SU-DHL-6 (cell line): ENCODE data around the gene UCN3.

Experiments used
- H2AFZ ChIP-seq: fragments of 200-600 bp; sonication (generic); 2 replicates; pipeline ENCODE4 v1.6.1; 2014; ENCODE audit warnings: low read depth, mild to moderate bottlenecking, moderate library complexity, mixed read lengths, antibody characterized with exemption, low read length; ENCODE audit not compliant: severe bottlenecking
- H3F3A ChIP-seq: fragments of 200-600 bp; shearing (Covaris generic); 2 replicates; pipeline ENCODE4 v1.6.0; 2016; ENCODE audit warnings: antibody characterized with exemption, mild to moderate bottlenecking; ENCODE audit not compliant: insufficient read depth
- H3K27ac ChIP-seq: fragments of 200-600 bp; sonication (generic); 2 replicates; pipeline ENCODE4 v1.5.1; 2016; ENCODE audit warnings: low read depth, mild to moderate bottlenecking, low read length, moderate library complexity, mixed read lengths
- H3K27me3 ChIP-seq: fragments of 200-600 bp; sonication (generic), shearing (Covaris generic); 2 replicates; pipeline ENCODE4 v1.6.0; 2014; ENCODE audit warnings: mild to moderate bottlenecking, low read length
- H3K36me3 ChIP-seq: fragments of 200-600 bp; sonication (generic); 2 replicates; pipeline ENCODE4 v1.6.1; 2014; ENCODE audit warnings: mild to moderate bottlenecking, low read length, mixed read lengths
- H3K4me2 ChIP-seq: fragments of 300-600, 200-600 bp; shearing (Covaris generic), sonication (generic); 2 replicates; pipeline ENCODE4 v1.6.0; 2014; ENCODE audit warnings: low read length, low read depth, mild to moderate bottlenecking; ENCODE audit not compliant: poor library complexity, severe bottlenecking
- H3K4me3 ChIP-seq: fragments of 200-600 bp; sonication (generic); 2 replicates; pipeline ENCODE4 v1.5.1; 2014; ENCODE audit warnings: antibody characterized with exemption, low read length, mild to moderate bottlenecking, mixed read lengths; ENCODE audit not compliant: insufficient read depth, poor library complexity, severe bottlenecking
- H3K79me2 ChIP-seq: fragments of 200-600 bp; sonication (generic); 2 replicates; pipeline ENCODE4 v1.6.1; 2014; ENCODE audit warnings: mild to moderate bottlenecking, low read length, moderate library complexity; ENCODE audit not compliant: insufficient read depth
- H3K9ac ChIP-seq: fragments of 200-600 bp; sonication (generic); 2 replicates; pipeline ENCODE4 v1.7.0; 2014; ENCODE audit warnings: mild to moderate bottlenecking, low read length
- H3K9me2 ChIP-seq: fragments of 200-600 bp; sonication (generic); replicated peaks from 2 replicates; pipeline ENCODE4 v1.6.1; 2014; ENCODE audit warnings: low read length; ENCODE audit not compliant: insufficient read depth
- H3K9me3 ChIP-seq: fragments of 200-600 bp; sonication (generic); 2 replicates; pipeline ENCODE4 v1.6.1; 2014; ENCODE audit warnings: low read length, mixed read lengths; ENCODE audit not compliant: insufficient read depth
- H4K20me1 ChIP-seq: fragments of 200-600 bp; sonication (generic); 2 replicates; pipeline ENCODE4 v1.6.1; 2014; ENCODE audit warnings: low read depth, mild to moderate bottlenecking, antibody characterized with exemption, low read length, moderate library complexity, mixed read lengths
- EZH2phosphoT487 ChIP-seq: fragments of 200-600 bp; sonication (generic), shearing (Covaris generic); conservative IDR thresholded peaks from 2 replicates; pipeline ENCODE4 v1.6.1; 2018; ENCODE audit warnings: mild to moderate bottlenecking, antibody characterized with exemption, low read length, moderate library complexity, mixed read lengths
- TF ChIP-seq, protein P1 (sequence below): fragments of 200-600 bp; sonication (generic); IDR thresholded peaks from one replicate; pipeline ENCODE4 v1.5.1; 2017; ENCODE audit warnings: antibody characterized with exemption, mild to moderate bottlenecking, low read length, moderate library complexity; ENCODE audit not compliant: insufficient read depth, poor library complexity, severe bottlenecking

Gene UCN3

GRCh38 chr10:5381187-5381586 lies 16.4 kb downstream of the UCN3 start:
- Histone ChIP-seq H3K27ac (no peak overlapping the region), H3F3A (no peaks in the 10 kb centered on the region), H4K20me1 (no peaks in the 10 kb centered on the region), H3K27me3 (no peaks in the 10 kb centered on the region), H3K36me3 (no peaks in the 10 kb centered on the region), H3K9me3 (no peaks in the 10 kb centered on the region), H3K9me2 (no peaks in the 10 kb centered on the region), H3K9ac (no peak overlapping the region), H3K4me2 (no peak overlapping the region), H3K79me2 (no peaks in the 10 kb centered on the region), H2AFZ (no peak overlapping the region), H3K4me3 (no peak overlapping the region)
- TF ChIP-seq EZH2phosphoT487 = no peak
- TF ChIP-seq, protein P1, sequence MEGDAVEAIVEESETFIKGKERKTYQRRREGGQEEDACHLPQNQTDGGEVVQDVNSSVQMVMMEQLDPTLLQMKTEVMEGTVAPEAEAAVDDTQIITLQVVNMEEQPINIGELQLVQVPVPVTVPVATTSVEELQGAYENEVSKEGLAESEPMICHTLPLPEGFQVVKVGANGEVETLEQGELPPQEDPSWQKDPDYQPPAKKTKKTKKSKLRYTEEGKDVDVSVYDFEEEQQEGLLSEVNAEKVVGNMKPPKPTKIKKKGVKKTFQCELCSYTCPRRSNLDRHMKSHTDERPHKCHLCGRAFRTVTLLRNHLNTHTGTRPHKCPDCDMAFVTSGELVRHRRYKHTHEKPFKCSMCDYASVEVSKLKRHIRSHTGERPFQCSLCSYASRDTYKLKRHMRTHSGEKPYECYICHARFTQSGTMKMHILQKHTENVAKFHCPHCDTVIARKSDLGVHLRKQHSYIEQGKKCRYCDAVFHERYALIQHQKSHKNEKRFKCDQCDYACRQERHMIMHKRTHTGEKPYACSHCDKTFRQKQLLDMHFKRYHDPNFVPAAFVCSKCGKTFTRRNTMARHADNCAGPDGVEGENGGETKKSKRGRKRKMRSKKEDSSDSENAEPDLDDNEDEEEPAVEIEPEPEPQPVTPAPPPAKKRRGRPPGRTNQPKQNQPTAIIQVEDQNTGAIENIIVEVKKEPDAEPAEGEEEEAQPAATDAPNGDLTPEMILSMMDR = no peak

DNA sequence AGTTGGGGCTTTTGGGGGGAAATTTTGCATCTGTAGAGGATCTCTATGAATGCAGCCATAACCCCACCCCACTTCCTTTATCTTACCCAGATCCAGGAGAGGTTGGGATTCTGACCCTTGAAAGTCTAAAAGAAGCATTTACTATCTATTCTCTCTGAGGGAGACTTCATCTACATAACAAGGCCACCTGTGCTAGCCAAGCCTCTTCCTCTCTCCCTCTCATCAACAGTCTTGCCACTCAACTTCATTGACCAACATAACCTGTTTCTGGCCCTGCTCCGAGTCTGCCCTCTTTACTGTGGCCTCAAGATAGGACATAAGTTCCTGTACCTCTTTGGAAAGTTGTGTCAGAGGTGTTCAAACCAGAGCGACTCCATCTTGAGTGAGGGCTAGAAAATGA lies 20.5 kb downstream of the UCN3 start:
- Histone ChIP-seq H3K79me2 (no peaks in the 10 kb centered on the region), H3K4me3 (no peak overlapping the region), H3K27me3 (no peaks in the 10 kb centered on the region), H3K4me2 (no peak overlapping the region), H3K9me2 (no peaks in the 10 kb centered on the region), H3K27ac (no peak overlapping the region), H4K20me1 (no peaks in the 10 kb centered on the region), H3K36me3 (0 out of 2 replicates have a peak, but pooled peaks cover 2% of the 10 kb centered on the region), H2AFZ (no peak overlapping the region), H3K9ac (no peak overlapping the region), H3F3A (no peaks in the 10 kb centered on the region), H3K9me3 (no peaks in the 10 kb centered on the region)
- TF ChIP-seq EZH2phosphoT487 = no peak
- TF ChIP-seq, protein P1 = no peak

DNA sequence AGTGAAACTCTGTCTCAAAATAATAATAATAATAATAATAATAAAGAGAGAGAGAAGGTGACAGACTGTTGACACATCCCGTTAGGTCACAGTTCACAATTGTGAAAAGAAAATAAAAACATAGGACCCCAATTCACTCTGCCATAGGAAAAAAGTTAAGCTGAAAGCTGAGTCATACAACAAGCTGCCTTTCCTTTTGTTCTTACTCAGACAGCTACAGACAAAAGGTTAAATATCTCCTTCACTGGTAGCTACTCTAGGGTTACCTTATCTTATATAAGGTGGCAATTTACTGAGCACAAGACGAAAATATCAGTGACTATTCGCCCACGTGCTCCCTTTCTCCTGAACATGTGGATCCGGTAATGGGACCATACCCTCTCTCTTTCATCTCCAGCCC lies 22.4 kb downstream of the UCN3 start:
- Histone ChIP-seq H4K20me1 (no peaks in the 10 kb centered on the region), H3K4me2 (no peak overlapping the region)

More for the DNA sequence above, 22.4 kb downstream of the UCN3 start:
- no peak overlapping the region for H3K27ac ChIP-seq
- no peaks in the 10 kb centered on the region for H3K27me3 ChIP-seq
- no peak overlapping the region for H3K9ac ChIP-seq
- H3K79me2 ChIP-seq = no peaks in the 10 kb centered on the region
- no peak overlapping the region for H2AFZ ChIP-seq
- no peak for TF ChIP-seq EZH2phosphoT487
- TF ChIP-seq, protein P1 = no peak
- no peaks in the 10 kb centered on the region for H3K9me2 ChIP-seq
- H3K4me3 ChIP-seq = no peak overlapping the region
- no peaks in the 10 kb centered on the region for H3F3A ChIP-seq
- 0 out of 2 replicates have a peak, but pooled peaks cover 2% of the 10 kb centered on the region for H3K36me3 ChIP-seq
- peaks cover 16% of the 10 kb centered on the region; the same call in 1 of the 2 replicates for H3K9me3 ChIP-seq
